ENCODE data around the gene SLC13A3.

SLC13A3 gene

GRCh38 chr20:46671866-46672542 is 20.7 kb upstream of the SLC13A3 start:
- TF ChIP-seq NFIC (IDR thresholded peaks at IDR 0.05) = no peak
- no peak for TF ChIP-seq RAD21 (IDR thresholded peaks at IDR 0.05; ENCODE audit: low read depth)
- TF ChIP-seq, protein P1, sequence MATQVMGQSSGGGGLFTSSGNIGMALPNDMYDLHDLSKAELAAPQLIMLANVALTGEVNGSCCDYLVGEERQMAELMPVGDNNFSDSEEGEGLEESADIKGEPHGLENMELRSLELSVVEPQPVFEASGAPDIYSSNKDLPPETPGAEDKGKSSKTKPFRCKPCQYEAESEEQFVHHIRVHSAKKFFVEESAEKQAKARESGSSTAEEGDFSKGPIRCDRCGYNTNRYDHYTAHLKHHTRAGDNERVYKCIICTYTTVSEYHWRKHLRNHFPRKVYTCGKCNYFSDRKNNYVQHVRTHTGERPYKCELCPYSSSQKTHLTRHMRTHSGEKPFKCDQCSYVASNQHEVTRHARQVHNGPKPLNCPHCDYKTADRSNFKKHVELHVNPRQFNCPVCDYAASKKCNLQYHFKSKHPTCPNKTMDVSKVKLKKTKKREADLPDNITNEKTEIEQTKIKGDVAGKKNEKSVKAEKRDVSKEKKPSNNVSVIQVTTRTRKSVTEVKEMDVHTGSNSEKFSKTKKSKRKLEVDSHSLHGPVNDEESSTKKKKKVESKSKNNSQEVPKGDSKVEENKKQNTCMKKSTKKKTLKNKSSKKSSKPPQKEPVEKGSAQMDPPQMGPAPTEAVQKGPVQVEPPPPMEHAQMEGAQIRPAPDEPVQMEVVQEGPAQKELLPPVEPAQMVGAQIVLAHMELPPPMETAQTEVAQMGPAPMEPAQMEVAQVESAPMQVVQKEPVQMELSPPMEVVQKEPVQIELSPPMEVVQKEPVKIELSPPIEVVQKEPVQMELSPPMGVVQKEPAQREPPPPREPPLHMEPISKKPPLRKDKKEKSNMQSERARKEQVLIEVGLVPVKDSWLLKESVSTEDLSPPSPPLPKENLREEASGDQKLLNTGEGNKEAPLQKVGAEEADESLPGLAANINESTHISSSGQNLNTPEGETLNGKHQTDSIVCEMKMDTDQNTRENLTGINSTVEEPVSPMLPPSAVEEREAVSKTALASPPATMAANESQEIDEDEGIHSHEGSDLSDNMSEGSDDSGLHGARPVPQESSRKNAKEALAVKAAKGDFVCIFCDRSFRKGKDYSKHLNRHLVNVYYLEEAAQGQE (IDR thresholded peaks at IDR 0.05; ENCODE audit: low read depth) = no peak
- TF ChIP-seq, protein P2, sequence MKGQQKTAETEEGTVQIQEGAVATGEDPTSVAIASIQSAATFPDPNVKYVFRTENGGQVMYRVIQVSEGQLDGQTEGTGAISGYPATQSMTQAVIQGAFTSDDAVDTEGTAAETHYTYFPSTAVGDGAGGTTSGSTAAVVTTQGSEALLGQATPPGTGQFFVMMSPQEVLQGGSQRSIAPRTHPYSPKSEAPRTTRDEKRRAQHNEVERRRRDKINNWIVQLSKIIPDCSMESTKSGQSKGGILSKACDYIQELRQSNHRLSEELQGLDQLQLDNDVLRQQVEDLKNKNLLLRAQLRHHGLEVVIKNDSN (IDR thresholded peaks at IDR 0.05) = no peak
- no peak for TF ChIP-seq FOXM1 (IDR thresholded peaks at IDR 0.05; ENCODE audit: borderline replicate concordance, low read depth)
- TF ChIP-seq TEAD4 (IDR thresholded peaks at IDR 0.05) = no peak
- no peak for TF ChIP-seq TCF12 (IDR thresholded peaks at IDR 0.05; ENCODE audit: low read depth)
- TF ChIP-seq MAX (IDR thresholded peaks at IDR 0.05) = no peak
- TF ChIP-seq CEBPB (IDR thresholded peaks at IDR 0.05) = no peak
- no peak for TF ChIP-seq ZBTB7A (IDR thresholded peaks at IDR 0.05; ENCODE audit: low read depth)
- no peak for TF ChIP-seq EP300 (IDR thresholded peaks at IDR 0.05; ENCODE audit: borderline replicate concordance)
- TF ChIP-seq TAF1 (IDR thresholded peaks at IDR 0.05; ENCODE audit: low read depth) = no peak
- no peak for TF ChIP-seq YY1 (IDR thresholded peaks at IDR 0.05; ENCODE audit: low read depth)
- TF ChIP-seq CREB1 (IDR thresholded peaks at IDR 0.05; ENCODE audit: low read depth) = no peak
- TF ChIP-seq EGR1 (IDR thresholded peaks at IDR 0.05) = no peak

DNA sequence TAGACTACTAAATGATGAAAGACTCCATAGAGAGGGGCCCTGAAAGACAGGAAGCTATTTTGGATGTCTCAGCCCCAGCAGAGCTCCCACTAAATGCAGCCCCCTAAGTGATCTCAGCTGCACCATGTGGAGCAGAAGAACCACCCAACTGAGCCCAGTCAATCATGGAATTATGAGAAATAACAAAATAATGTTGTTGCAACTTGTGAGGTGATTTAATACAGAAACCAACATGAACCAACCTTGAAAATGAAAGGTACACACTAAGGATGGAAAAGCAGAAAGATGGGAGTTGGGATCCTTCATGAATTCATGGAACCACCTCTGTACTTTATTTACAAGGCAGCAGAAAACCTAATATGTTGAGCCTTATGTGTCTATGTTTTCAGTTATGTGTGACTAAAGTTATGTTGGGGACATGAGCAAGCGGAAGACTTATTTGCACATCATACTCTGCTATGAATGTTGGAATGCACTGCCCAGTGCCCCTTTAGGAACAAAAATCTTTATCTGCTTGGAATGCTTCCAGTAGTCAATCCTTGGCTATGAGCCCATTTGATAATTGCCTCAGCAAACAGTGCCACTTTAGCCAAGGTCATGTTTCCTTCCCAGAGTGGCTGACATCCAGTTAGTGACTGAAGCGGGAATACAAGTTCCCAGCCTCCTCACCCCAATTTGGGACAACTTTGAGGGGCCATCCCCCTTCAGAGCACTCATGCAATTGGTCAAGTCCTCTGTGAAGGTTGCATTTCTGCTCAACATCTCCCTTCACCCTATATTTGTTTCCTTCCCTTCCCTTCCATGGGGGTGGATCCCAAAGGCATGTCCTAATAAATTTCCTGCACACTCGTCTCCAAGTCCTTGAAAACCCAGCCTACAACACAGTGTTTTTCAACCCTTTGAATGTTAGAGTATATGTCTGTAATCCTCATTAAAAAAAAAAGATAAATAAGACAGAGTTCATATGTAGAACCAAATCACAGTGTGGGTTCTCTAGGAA is 19.6 kb upstream of the SLC13A3 start:
- no peak for TF ChIP-seq TCF12 (IDR thresholded peaks at IDR 0.05; ENCODE audit: low read depth)
- no peak for TF ChIP-seq TEAD4 (IDR thresholded peaks at IDR 0.05)
- TF ChIP-seq, protein P2 (IDR thresholded peaks at IDR 0.05) = no peak
- no peak for TF ChIP-seq FOXM1 (IDR thresholded peaks at IDR 0.05; ENCODE audit: borderline replicate concordance, low read depth)
- TF ChIP-seq, protein P1 (IDR thresholded peaks at IDR 0.05; ENCODE audit: low read depth) = no peak
- TF ChIP-seq EP300 (IDR thresholded peaks at IDR 0.05; ENCODE audit: borderline replicate concordance) = no peak
- no peak for TF ChIP-seq ZBTB7A (IDR thresholded peaks at IDR 0.05; ENCODE audit: low read depth)
- no peak for TF ChIP-seq YY1 (IDR thresholded peaks at IDR 0.05; ENCODE audit: low read depth)
- no peak for TF ChIP-seq MAX (IDR thresholded peaks at IDR 0.05)
- no peak for TF ChIP-seq RAD21 (IDR thresholded peaks at IDR 0.05; ENCODE audit: low read depth)
- TF ChIP-seq EGR1 (IDR thresholded peaks at IDR 0.05) = no peak
- TF ChIP-seq CREB1 (IDR thresholded peaks at IDR 0.05; ENCODE audit: low read depth) = no peak
- TF ChIP-seq NFIC (IDR thresholded peaks at IDR 0.05) = no peak

- TF ChIP-seq ZBTB7A (IDR thresholded peaks at IDR 0.05; ENCODE audit: low read depth) (no peak), FOXM1 (IDR thresholded peaks at IDR 0.05; ENCODE audit: borderline replicate concordance, low read depth) (no peak), MAX (IDR thresholded peaks at IDR 0.05) (no peak), RAD21 (IDR thresholded peaks at IDR 0.05; ENCODE audit: low read depth) (no peak), TEAD4 (IDR thresholded peaks at IDR 0.05) (no peak), TCF12 (IDR thresholded peaks at IDR 0.05; ENCODE audit: low read depth) (no peak), TAF1 (IDR thresholded peaks at IDR 0.05; ENCODE audit: low read depth) (no peak), NFIC (IDR thresholded peaks at IDR 0.05) (no peak), CEBPB (IDR thresholded peaks at IDR 0.05) (no peak), YY1 (IDR thresholded peaks at IDR 0.05; ENCODE audit: low read depth) (no peak), EGR1 (IDR thresholded peaks at IDR 0.05) (no peak), EP300 (IDR thresholded peaks at IDR 0.05; ENCODE audit: borderline replicate concordance) (no peak), CREB1 (IDR thresholded peaks at IDR 0.05; ENCODE audit: low read depth) (no peak)
- TF ChIP-seq, protein P1 (IDR thresholded peaks at IDR 0.05; ENCODE audit: low read depth) = no peak
- TF ChIP-seq, protein P2 (IDR thresholded peaks at IDR 0.05) = no peak
These were observed 18.9 kb upstream of the SLC13A3 start for GRCh38 chr20:46670228-46670584.

All from Ishikawa (cell line).